Lower lobe of right lung (tissue), 2 donors: Measurements from ENCODE around the gene ASB7. TPM values are rescaled to one million over a fixed set of nuclear protein-coding genes. Genes with fewer than 3 reads are reported as not detected.
A peak's percentile ranks its signal among the peaks of the same experiment; 100 is the strongest.

ENCODE experiments used
- ATAC-seq, 2 donors: fragments of 200-7000 bp; cut with Tn5 transposase; one replicate each; pipeline ENCODE4 v1.9.1; 2020 to 2022; ENCODE audit warnings: mild to moderate bottlenecking in 2 of 2, moderate library complexity in 2 of 2
- DNase-seq: peaks from one replicate; pipeline ENCODE4 v3.0.0-alpha.2; 2020
- H3K27ac ChIP-seq: fragments of 200-600 bp; one replicate; pipeline ENCODE4 v1.8.0; 2022
- H3K27me3 ChIP-seq: fragments of 200-600 bp; one replicate; pipeline ENCODE4 v1.8.0; 2022; ENCODE audit warnings: low read depth
- H3K36me3 ChIP-seq: fragments of 200-600 bp; one replicate; pipeline ENCODE4 v1.8.0; 2022; ENCODE audit warnings: mild to moderate bottlenecking
- H3K4me1 ChIP-seq: fragments of 200-600 bp; one replicate; pipeline ENCODE4 v1.8.0; 2022
- H3K4me3 ChIP-seq: fragments of 200-600 bp; one replicate; pipeline ENCODE4 v1.8.0; 2022; ENCODE audit warnings: mild to moderate bottlenecking
- H3K9me3 ChIP-seq: fragments of 200-600 bp; one replicate; pipeline ENCODE4 v1.8.0; 2022
- intact Hi-C: fragments of 100-400 bp; cut with DNase I; formaldehyde crosslinking; loops from one replicate; pipeline ENCODE4 v1.11.0; 2022
- long read RNA-seq: library from polyadenylated mRNA; unstranded; transcript quantifications from one replicate; pipeline ENCODE4 v2.0.0, GENCODE V29; 2021
- total RNA-seq: library from RNA; stranded (reverse); fragmentation: NEBNext Ultra II Directional; extraction: Animal tissue kit (Norgen Biotek cat#: 25700); gene quantifications from one replicate; pipeline ENCODE4 v1.2.1, GENCODE V29; 2021
- TF ChIP-seq, protein P1 (sequence below): fragments of 200-600 bp; IDR thresholded peaks from one replicate; pipeline ENCODE4 v1.8.0; 2022; ENCODE audit warnings: antibody characterized with exemption, mild to moderate bottlenecking
- donor health status: DM: no; HTN: yes; CAD: no; lungs with severe emphysema.

Gene ASB7, protein sequence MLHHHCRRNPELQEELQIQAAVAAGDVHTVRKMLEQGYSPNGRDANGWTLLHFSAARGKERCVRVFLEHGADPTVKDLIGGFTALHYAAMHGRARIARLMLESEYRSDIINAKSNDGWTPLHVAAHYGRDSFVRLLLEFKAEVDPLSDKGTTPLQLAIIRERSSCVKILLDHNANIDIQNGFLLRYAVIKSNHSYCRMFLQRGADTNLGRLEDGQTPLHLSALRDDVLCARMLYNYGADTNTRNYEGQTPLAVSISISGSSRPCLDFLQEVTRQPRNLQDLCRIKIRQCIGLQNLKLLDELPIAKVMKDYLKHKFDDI
- total RNA-seq: 14.3 TPM
- long read RNA-seq, full-length matches to known transcripts: 5 of 8 reads
- long read RNA-seq, partial matches to known transcripts: 1 of 8 reads
- long read RNA-seq, other reads (novel, unspliced or antisense): 2 of 8 reads

DNA sequence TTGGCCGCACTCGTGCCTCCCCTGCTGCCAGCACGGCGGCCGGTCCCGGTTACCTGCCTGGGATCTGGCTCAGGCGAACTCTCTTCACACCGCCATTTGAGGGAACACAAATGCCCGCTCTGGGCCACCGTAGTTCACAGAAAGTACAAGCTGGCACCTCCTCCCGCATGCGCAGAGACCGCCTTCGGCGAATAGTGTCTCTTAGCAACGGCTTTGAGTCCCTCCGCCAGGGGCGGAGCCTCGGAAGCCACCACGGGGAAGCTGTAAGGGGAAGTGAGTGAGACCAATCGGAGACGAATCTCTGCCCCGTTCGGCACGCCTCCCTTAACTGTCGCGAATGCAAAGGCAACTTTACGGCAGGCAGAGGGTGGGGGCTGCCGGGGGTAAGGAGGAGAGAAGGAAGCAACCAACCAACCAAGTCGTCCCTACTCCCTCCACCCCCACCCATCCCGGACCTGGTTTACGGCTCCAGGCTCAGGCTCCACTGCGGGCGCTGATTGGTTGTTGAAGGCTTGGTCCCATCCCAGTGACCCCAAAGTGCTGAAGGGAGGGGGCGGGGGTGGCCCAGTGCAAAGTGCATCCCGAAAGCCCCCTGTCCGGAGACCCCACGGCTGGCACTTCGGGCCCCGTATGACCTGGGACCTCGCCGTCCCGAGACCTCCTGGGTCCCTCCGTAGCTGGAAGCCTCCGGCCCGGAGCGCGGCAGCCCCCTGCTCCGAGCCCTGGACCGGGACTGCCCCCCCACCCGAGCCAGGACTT, at the start of gene ASB7, which contains the start of gene LINS1:
ASB7 (plus strand) TSS at position 526 of the 759 bp plus-strand sequence. CDS start 9,628 bp downstream, outside the sequence.
LINS1 (minus strand) TSS at position 121 of the 759 bp plus-strand sequence. CDS start 21,342 bp downstream, outside the sequence.
- no peaks in the 10 kb centered on the region for H3K9me3 ChIP-seq
- no peaks in the 10 kb centered on the region for H3K27me3 ChIP-seq
- peak within 1 kb of the TSS; percentile 87 for H3K27ac ChIP-seq
- H3K4me3 ChIP-seq: peak within 1 kb of the TSS; percentile 93
- DNase-seq (peak; percentile 100), ATAC-seq (peak; percentile 98 to 99)
- intact Hi-C loops: no loop called here
- peaks cover 19% of the 10 kb centered on the region for H3K36me3 ChIP-seq
- H3K4me1 ChIP-seq: peaks cover 32% of the 10 kb centered on the region
- TF ChIP-seq, protein P1, sequence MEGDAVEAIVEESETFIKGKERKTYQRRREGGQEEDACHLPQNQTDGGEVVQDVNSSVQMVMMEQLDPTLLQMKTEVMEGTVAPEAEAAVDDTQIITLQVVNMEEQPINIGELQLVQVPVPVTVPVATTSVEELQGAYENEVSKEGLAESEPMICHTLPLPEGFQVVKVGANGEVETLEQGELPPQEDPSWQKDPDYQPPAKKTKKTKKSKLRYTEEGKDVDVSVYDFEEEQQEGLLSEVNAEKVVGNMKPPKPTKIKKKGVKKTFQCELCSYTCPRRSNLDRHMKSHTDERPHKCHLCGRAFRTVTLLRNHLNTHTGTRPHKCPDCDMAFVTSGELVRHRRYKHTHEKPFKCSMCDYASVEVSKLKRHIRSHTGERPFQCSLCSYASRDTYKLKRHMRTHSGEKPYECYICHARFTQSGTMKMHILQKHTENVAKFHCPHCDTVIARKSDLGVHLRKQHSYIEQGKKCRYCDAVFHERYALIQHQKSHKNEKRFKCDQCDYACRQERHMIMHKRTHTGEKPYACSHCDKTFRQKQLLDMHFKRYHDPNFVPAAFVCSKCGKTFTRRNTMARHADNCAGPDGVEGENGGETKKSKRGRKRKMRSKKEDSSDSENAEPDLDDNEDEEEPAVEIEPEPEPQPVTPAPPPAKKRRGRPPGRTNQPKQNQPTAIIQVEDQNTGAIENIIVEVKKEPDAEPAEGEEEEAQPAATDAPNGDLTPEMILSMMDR: no peak

DNA sequence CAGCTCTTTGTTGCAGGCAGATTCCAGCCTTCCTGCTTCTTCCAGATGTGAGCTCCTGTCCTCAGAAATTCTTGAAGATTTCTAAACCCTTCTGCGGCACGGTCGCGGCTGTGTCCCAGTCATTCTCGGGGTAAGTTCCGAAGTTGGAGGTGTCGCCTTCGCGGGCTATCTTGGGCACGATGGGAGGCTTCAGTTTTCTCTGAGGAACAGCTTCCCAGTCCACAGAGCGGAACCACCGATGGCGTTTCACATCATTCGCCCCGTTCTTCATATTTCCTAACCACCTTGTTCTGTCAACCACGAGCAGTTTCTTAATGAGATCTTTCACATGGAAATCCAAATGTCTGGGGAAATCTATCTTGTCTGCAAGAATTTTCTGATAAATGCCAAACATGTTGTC, 48.9 kb upstream of the ASB7 start:
- TF ChIP-seq, protein P1: no peak
- no peak for ATAC-seq
- Histone ChIP-seq H3K4me1 (no peaks in the 10 kb centered on the region), H3K27ac (no peak overlapping the region), H3K36me3 (no peaks in the 10 kb centered on the region), H3K4me3 (no peak overlapping the region), H3K9me3 (no peaks in the 10 kb centered on the region), H3K27me3 (no peaks in the 10 kb centered on the region)
- DNase-seq: no peak
- intact Hi-C loops: no loop called here

DNA sequence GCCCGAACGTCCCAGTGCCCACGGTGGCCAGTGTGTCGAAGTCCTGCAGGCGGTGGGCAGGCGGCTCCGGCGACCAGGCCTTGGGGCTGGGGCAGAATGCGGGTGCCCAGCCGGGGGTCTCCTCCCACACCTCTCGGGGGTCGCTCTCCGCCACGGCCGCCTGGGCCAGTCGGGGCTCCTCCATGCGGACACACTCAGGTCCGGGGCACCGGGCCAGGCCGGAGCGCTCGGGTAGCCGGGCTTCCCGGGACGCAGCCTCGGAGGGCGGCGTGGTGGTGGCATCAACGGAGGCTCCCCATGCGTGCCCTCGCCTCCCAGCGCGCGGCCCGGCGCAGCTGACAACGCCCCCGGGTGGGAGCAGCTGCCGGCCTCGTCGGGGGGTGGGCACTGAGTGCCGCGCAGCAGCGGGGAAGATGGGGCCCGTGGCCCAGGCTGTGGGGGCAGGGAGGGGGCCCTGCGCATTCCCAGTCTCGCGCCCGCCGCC, 43.6 kb upstream of the ASB7 start:
- Histone ChIP-seq H3K27me3 (no peaks in the 10 kb centered on the region), H3K27ac (no peak overlapping the region), H3K9me3 (no peaks in the 10 kb centered on the region), H3K4me1 (no peaks in the 10 kb centered on the region), H3K36me3 (no peaks in the 10 kb centered on the region), H3K4me3 (no peak overlapping the region)
- DNase-seq: peak; percentile 48
- intact Hi-C loops: no loop called here
- TF ChIP-seq, protein P1: no peak
- ATAC-seq: peak; percentile 12 to 19

DNA sequence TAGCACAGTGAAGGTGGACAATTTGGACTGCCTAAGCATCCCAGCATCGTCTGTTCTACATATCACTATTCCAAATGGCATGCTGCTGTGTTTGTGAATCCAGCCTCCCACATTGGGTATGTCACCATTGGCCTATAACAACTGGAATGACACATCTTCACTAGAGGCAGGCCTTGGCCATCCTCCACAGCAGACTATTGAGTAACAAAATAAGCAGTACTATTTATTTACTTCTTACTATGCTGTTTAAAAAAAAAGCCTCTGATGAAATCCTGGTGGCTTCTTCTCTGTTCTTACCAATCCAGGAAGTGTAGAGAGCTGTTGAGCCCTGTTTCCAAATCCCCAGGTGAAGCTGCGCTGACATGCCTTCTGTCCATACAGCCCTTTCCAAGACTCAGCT, 43.1 kb upstream of the ASB7 start:
- Histone ChIP-seq H3K27me3 (no peaks in the 10 kb centered on the region), H3K4me1 (no peaks in the 10 kb centered on the region), H3K36me3 (no peaks in the 10 kb centered on the region), H3K9me3 (no peaks in the 10 kb centered on the region), H3K27ac (no peak overlapping the region), H3K4me3 (no peak overlapping the region)
- DNase-seq: no peak
- peak; percentile 59 to 76 for ATAC-seq
- intact Hi-C loops: no loop called here
- TF ChIP-seq, protein P1: no peak

DNA sequence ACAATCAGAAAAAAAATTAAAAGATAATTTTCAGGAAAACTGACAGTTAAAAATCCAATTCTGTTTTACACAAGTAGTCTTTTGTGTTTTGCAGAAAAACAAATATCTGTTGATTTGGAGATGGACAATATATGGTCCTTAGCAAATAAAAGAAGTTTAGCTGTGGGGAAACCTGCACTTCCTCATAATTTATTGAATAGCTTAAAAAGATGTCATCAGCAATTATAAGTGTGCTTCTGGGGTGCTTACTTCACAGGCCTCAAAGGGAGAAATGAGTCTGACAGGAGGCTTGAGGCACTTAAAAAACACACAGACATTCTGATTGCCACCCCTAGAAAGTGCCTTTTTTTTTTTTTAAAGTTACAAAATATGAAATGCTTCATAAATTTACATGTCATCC, 42.1 kb upstream of the ASB7 start:
- no peaks in the 10 kb centered on the region for H3K36me3 ChIP-seq
- H3K4me3 ChIP-seq: no peak overlapping the region
- ATAC-seq (no peak), DNase-seq (no peak)
- no peaks in the 10 kb centered on the region for H3K27me3 ChIP-seq
- no peak overlapping the region for H3K27ac ChIP-seq
- TF ChIP-seq, protein P1: no peak
- no peaks in the 10 kb centered on the region for H3K9me3 ChIP-seq
- H3K4me1 ChIP-seq: no peaks in the 10 kb centered on the region
- intact Hi-C loops: no loop called here
